GM21619 (cell line): ENCODE measurements around the gene CBY3.
"Not testable (repeated sequence)": the region's sequence is repeated elsewhere in the genome, so short reads cannot be mapped to it uniquely, and the experiment has no call there.

Source experiments
- ATAC-seq: cut with Tn5 transposase; IDR thresholded peaks from one replicate; pipeline ENCODE4 v1.9.1; 2021; ENCODE audit not compliant: unreplicated experiment

The CBY3 gene

DNA sequence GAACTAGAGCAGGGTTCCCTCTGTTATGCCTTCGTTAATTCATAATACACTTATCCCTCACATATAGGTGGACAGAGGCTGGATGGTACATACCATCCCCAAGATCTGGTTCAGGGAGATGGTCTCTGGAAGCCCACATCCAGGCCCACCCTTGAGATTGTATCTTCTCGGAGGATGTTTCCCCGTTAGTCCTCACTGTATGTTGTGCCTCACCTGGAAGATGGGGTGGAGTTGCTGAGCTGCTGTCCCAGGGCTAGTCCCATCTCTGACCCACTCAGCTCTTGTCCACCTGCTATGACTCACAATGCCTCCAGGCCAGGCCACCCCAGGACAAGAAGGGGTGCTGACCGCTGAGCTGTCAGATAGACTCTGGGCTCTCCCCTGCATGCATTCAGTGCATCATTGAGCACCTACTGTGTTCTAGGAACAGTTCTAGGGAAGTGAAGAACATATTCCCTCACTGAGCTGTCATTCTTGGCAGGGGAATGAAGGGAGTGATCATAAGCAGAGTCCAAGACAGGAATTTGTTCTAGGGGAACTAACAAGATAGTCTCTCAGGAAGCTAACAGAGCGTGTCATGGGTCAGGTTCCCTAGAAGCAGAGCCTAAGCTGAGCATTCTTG lies at the start of gene CBY3:
TSS of gene CBY3 (minus strand) at position 255 of the 622 bp plus-strand sequence. CDS start at position 139, 116 bp downstream.
- no peak for ATAC-seq

- no peak for ATAC-seq
Measured at GRCh38 chr5:179730356-179730755, 49.5 kb upstream of the CBY3 start.

DNA sequence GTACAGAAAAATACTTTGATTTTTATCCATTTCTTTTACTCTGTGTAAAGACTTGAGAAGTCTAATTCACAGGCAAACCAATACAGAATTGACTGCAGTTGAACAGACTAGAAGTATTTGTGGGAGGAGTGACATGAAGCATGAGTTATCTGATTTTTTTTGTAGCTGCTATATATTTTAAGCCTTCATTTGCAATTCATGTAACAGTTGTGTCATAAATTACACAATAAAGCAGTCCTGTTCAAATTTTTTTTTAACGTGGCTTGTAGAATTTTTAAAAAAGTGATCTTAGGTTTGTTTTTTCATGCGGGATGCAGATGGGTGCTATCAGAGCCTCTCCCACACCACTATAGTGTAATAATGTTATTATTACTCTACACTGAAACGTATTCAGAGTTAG lies 48.9 kb upstream of the CBY3 start:
- no peak for ATAC-seq

DNA sequence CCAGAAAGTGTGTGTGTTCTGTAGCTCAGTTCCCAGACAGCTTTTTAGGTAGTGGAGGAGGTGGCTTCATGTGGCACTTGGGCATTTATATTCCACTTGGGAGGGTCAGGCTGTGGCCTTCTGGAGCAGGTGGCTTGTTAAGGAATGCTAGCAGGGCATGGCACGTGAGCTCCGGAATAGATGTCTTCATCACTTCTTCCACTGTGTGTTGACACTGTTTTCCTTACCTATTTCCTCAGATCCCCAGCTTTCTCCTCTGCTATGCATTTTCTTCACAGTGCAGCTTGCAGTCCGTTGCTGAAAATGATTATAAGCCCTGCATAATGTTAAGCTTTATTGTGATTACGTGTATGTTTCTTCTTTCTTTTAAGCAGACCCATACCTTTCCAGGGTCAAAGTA lies 48.5 kb upstream of the CBY3 start:
- no peak for ATAC-seq

DNA sequence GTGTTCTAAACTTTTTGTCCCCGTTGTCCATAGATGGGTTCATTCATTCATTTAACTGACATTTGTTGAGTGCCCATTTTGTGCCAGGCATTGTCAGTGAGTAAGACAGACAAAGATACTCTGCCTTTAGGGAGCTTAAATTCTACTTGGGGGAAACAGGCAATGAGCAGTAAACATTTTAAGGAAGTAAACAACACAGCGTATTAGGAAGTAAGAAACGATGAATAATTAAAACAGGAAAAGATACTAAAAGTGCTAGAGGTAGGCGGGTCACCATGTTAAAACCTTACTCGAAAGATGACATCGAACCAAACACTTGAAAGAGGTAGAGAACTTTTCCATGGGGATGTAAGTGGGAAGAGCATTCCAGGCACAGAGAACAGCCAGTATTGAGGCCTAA lies 46.3 kb upstream of the CBY3 start:
- no peak for ATAC-seq

DNA sequence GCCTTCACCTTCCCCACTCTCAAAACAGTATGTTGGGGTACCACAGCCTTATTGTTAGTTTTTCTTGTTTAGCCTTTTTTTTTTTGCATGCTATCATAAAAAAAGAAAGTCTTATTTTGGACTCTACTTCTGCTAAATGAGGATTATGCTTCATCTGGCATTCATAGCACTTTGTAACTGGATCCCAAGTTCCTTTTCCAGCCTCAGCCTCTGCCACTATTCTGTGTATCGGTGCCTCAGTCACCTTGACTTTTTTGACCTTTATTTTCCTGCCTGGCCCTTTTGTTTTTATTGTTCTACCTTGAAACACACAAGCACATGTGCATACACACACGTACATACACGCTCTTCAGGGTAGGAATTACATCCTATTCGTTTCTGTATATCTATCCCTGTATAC lies 43.3 kb upstream of the CBY3 start:
- ATAC-seq: no peak

- no peak for ATAC-seq
Measured at GRCh38 chr5:179720222-179720621, 39.4 kb upstream of the CBY3 start.

- no peak for ATAC-seq
Measured at GRCh38 chr5:179716286-179716685, 35.5 kb upstream of the CBY3 start.

- ATAC-seq: no peak
Measured at GRCh38 chr5:179700401-179700918, 19.6 kb upstream of the CBY3 start.

DNA sequence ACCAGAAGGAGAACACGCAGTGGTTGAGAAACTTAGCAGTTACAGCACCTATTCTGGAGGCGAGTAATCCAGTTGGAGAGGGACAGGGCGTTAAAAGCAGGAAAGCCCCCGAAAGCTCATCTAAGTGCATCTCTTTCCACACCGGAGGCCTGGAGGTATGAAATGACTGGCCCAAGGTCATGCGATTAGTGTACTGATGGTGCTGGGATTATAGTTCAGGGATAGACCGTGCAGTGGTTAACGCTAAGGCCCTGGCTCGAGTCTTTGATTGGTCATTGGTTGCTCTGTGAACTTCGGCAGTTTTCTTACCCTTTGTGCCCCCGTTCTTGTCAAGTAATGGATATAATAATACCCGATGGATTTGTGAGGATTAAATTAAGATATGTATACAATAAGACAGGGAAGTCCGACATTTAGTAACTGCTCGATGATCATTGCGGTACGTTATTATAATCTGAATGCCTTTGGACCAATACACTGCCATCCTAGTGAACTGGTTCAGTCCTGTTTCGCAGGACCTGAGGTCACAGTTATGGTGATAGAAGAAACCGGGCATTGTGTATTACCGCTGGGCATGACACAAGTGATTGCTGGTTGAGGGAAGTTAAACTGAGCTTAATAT lies 18.9 kb upstream of the CBY3 start:
- ATAC-seq: no peak

GRCh38 chr5:179698935-179699615 lies 18.2 kb upstream of the CBY3 start, which contains the start of gene CANX:
Gene CANX, plus strand, starts transcription at chr5:179698967. Its CDS starts 6,715 bp downstream, at chr5:179705682.
- no peak for ATAC-seq

- ATAC-seq: peak; percentile 90
Measured at GRCh38 chr5:179697993-179698934, 17.4 kb upstream of the CBY3 start.

GRCh38 chr5:179697543-179697942 lies 16.7 kb upstream of the CBY3 start:
- not testable (repeated sequence) for ATAC-seq

DNA sequence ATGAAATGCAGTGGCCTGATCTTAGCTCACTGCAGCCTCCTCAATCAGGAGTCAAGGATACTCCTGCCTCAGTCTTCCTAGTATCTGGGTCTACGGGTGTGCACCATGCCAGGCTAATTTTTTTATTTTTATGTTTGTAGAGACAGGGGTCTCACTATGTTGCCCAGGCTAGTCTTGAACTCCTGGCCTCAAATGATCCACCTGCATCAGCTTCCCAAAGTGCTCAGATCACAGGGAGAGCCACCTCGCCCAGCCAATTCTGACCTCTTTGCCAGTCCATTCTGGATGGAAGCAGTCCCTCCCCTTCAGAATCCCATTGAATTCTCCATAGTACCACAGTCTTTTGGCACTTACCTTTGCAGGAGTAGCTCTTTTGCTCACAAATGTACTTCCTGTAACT lies 16.3 kb upstream of the CBY3 start:
- no peak for ATAC-seq

DNA sequence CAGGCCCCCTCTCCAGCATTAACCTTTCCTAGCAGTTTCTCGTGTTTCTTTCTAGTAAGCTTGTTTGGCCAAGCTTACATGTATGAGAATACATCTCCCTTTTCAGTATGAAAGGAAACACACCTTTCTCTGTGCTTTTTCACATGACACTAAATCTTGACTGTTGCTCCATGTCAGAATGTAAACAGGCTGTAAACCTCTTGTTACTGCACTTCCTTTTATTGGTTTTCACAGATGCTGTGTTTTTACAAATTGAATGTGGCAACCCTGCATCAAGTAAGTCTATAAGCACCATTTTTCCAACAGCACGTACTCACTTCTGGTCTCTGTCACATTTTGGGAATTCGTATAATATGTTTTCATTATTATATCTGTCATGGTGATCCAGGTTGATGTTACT lies 15.8 kb upstream of the CBY3 start:
- ATAC-seq: no peak

DNA sequence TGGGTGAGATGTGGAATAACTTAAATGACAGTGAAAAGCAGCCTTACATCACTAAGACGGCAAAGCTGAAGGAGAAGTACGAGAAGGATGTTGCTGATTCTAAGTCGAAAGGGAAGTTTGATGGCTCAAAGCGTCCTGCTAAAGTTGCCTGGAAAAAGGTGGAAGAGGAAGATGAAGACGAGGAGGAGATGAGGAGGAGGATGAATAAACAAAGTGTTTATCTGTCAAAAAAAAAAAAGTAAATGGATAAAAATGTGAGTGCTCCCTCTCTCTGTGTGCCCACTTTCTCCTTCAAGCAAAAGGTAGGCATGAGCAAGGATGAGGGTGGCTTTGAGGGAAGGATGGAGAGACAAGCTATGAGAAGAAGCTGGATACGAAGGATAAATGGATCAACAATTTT lies 13.7 kb upstream of the CBY3 start:
- ATAC-seq: no peak

- not testable (repeated sequence) for ATAC-seq
Measured at GRCh38 chr5:179689212-179689611, 8.4 kb upstream of the CBY3 start.

GRCh38 chr5:179680014-179680779 lies 637 bp downstream of the CBY3 start:
- ATAC-seq: no peak

- ATAC-seq: peak; percentile 34
Measured at GRCh38 chr5:179679014-179679674, 1.7 kb downstream of the CBY3 start.
